Occipital lobe (tissue), 2 donors: Measurements from ENCODE around the gene TLL1. TPM values are rescaled to one million over a fixed set of nuclear protein-coding genes. Genes with fewer than 3 reads are reported as not detected.

ENCODE experiments used
- DNase-seq: peaks from one replicate; lab custom pipeline; 2025; lab: John Stamatoyannopoulos, UW
- total RNA-seq: library from RNA; depleted of rRNA; stranded (reverse); fragments of >200 nt; gene quantifications from one replicate; pipeline ENCODE4 v1.2.3, GENCODE V29; 2014

Gene TLL1
- total RNA-seq, 1 donor from 2014 or later, result 0.78 TPM

- DNase-seq, result no peak
These were observed 21.1 kb downstream of the TLL1 start for GRCh38 chr4:165894159-165894558.

GRCh38 chr4:165905405-165906027, 32.5 kb downstream of the TLL1 start:
- no peak for DNase-seq

- no peak for DNase-seq
These were observed 33.2 kb downstream of the TLL1 start for GRCh38 chr4:165906272-165906671.

- no peak for DNase-seq
These were observed 36.9 kb downstream of the TLL1 start for GRCh38 chr4:165909947-165910346.

GRCh38 chr4:165915215-165915614, 42.2 kb downstream of the TLL1 start:
- DNase-seq, result no peak

- DNase-seq, result no peak
These were observed 48.5 kb downstream of the TLL1 start for GRCh38 chr4:165921546-165921945.

GRCh38 chr4:165922747-165923146, 49.7 kb downstream of the TLL1 start:
- DNase-seq, result no peak

- DNase-seq, result no peak
These were observed 53.3 kb downstream of the TLL1 start for GRCh38 chr4:165926307-165926706.

GRCh38 chr4:165927366-165927765, 54.3 kb downstream of the TLL1 start:
- DNase-seq, result no peak

- DNase-seq, result no peak
These were observed 54.8 kb downstream of the TLL1 start for GRCh38 chr4:165927815-165928214.

GRCh38 chr4:165928601-165929000, 55.6 kb downstream of the TLL1 start:
- DNase-seq, result no peak

- no peak for DNase-seq
These were observed 56.6 kb downstream of the TLL1 start for GRCh38 chr4:165929662-165930061.

GRCh38 chr4:165931741-165932140, 58.7 kb downstream of the TLL1 start:
- no peak for DNase-seq

GRCh38 chr4:165944900-165945299, 71.9 kb downstream of the TLL1 start:
- DNase-seq, result no peak

GRCh38 chr4:165945991-165946390, 73.0 kb downstream of the TLL1 start:
- DNase-seq, result no peak

GRCh38 chr4:165947019-165947418, 74.0 kb downstream of the TLL1 start:
- DNase-seq, result no peak

- no peak for DNase-seq
These were observed 80.1 kb downstream of the TLL1 start for GRCh38 chr4:165953181-165953580.

- no peak for DNase-seq
These were observed 90.6 kb downstream of the TLL1 start for GRCh38 chr4:165963621-165964020.

- no peak for DNase-seq
These were observed 91.6 kb downstream of the TLL1 start for GRCh38 chr4:165964591-165964990.

- no peak for DNase-seq
These were observed 92.5 kb downstream of the TLL1 start for GRCh38 chr4:165965503-165965902.

- no peak for DNase-seq
These were observed 93.8 kb downstream of the TLL1 start for GRCh38 chr4:165966833-165967232.

- DNase-seq, result no peak
These were observed 94.4 kb downstream of the TLL1 start for GRCh38 chr4:165967486-165967885.

GRCh38 chr4:165970703-165971420, 97.8 kb downstream of the TLL1 start:
- no peak for DNase-seq
